ENCODE results near the gene IDH3G.
"Not testable (repeated sequence)": the region's sequence is repeated elsewhere in the genome, so short reads cannot be mapped to it uniquely, and the experiment has no call there.

IDH3G gene

GRCh38 chrX:153746991-153747390, 47.2 kb downstream of the IDH3G start:
- not testable (repeated sequence) for DNase-seq

- DNase-seq, result no peak
These were observed 47.8 kb downstream of the IDH3G start for GRCh38 chrX:153746359-153746758.

- not testable (repeated sequence) for DNase-seq
These were observed 49.1 kb downstream of the IDH3G start for GRCh38 chrX:153745067-153745433.

- no peak for DNase-seq
These were observed 49.7 kb downstream of the IDH3G start for GRCh38 chrX:153744210-153745066.

- DNase-seq, result not testable (repeated sequence)
These were observed 50.5 kb downstream of the IDH3G start for GRCh38 chrX:153743468-153744209.

- DNase-seq, result not testable (repeated sequence)
These were observed 51.2 kb downstream of the IDH3G start for GRCh38 chrX:153742796-153743467.

- DNase-seq, result not testable (repeated sequence)
These were observed 52.1 kb downstream of the IDH3G start for GRCh38 chrX:153742111-153742510.

GRCh38 chrX:153741446-153741845, 52.7 kb downstream of the IDH3G start:
- no peak for DNase-seq

- no peak for DNase-seq
These were observed 53.4 kb downstream of the IDH3G start for GRCh38 chrX:153740631-153741222.

GRCh38 chrX:153739754-153740486, 54.3 kb downstream of the IDH3G start:
- no peak for DNase-seq

- DNase-seq, result no peak
These were observed 56.0 kb downstream of the IDH3G start for GRCh38 chrX:153738056-153738605.

- no peak for DNase-seq
These were observed 57.2 kb downstream of the IDH3G start for GRCh38 chrX:153736871-153737441.

- DNase-seq, result no peak
These were observed 57.9 kb downstream of the IDH3G start for GRCh38 chrX:153736071-153736820.
